OCI-LY1 (cell line): Measurements from ENCODE around the gene CDKN1C.

Experiments
- H2AFZ ChIP-seq: fragments of 200-600 bp; sonication (generic), shearing (Covaris generic); 2 replicates; pipeline ENCODE4 v1.6.0; 2014; ENCODE audit warnings: antibody characterized with exemption, mild to moderate bottlenecking, low read length
- H3F3A ChIP-seq: fragments of 200-600 bp; sonication (generic), shearing (Covaris generic); 2 replicates; pipeline ENCODE4 v1.6.0; 2014; ENCODE audit warnings: mild to moderate bottlenecking, antibody characterized with exemption, low read length, moderate library complexity; ENCODE audit not compliant: insufficient read depth
- H3K27ac ChIP-seq: fragments of 200-600 bp; sonication (generic); 2 replicates; pipeline ENCODE4 v1.5.1; 2014; ENCODE audit warnings: low read length, mixed run types, mild to moderate bottlenecking, low read depth; ENCODE audit not compliant: poor library complexity, severe bottlenecking
- H3K27me3 ChIP-seq: fragments of 200-600 bp; sonication (generic); 2 replicates; pipeline ENCODE4 v1.6.0; 2014; ENCODE audit warnings: antibody characterized with exemption, mild to moderate bottlenecking, low read length, moderate library complexity; ENCODE audit not compliant: insufficient read depth
- H3K36me3 ChIP-seq: fragments of 200-600 bp; sonication (generic); 2 replicates; pipeline ENCODE4 v1.6.1; 2014; ENCODE audit warnings: mild to moderate bottlenecking, antibody characterized with exemption, low read length, moderate library complexity, mixed read lengths; ENCODE audit not compliant: insufficient read depth
- H3K4me1 ChIP-seq: fragments of 200-600 bp; sonication (generic); 2 replicates; pipeline ENCODE4 v1.5.1; 2014; ENCODE audit warnings: mild to moderate bottlenecking, low read length, moderate library complexity; ENCODE audit not compliant: insufficient read depth, severe bottlenecking
- H3K4me2 ChIP-seq: fragments of 200-600 bp; sonication (generic), shearing (Covaris generic); 2 replicates; pipeline ENCODE4 v1.6.1; 2014; ENCODE audit warnings: low read length
- H3K4me3 ChIP-seq: fragments of 200-600 bp; sonication (generic); 2 replicates; pipeline ENCODE4 v1.5.1; 2014; ENCODE audit warnings: low read length, low read depth, mild to moderate bottlenecking, mixed read lengths; ENCODE audit not compliant: poor library complexity, severe bottlenecking
- H3K79me2 ChIP-seq: fragments of 200-600 bp; shearing (Covaris generic); 2 replicates; pipeline ENCODE4 v1.6.1; 2016; ENCODE audit warnings: mixed run types, low read length, mixed read lengths; ENCODE audit not compliant: insufficient read depth
- H3K9ac ChIP-seq: fragments of 200-600 bp; sonication (generic), shearing (Covaris generic); 2 replicates; pipeline ENCODE4 v1.6.1; 2014; ENCODE audit warnings: mild to moderate bottlenecking, low read length, mixed read lengths
- H3K9me2 ChIP-seq: fragments of 200-600 bp; sonication (generic), shearing (Covaris generic); 2 replicates; pipeline ENCODE4 v1.6.1; 2014; ENCODE audit warnings: low read depth, mild to moderate bottlenecking, low read length, mixed read lengths
- H3K9me3 ChIP-seq: fragments of 200-600 bp; shearing (Covaris generic); 2 replicates; pipeline ENCODE4 v1.6.1; 2014; ENCODE audit warnings: low read length, mixed read lengths
- H4K20me1 ChIP-seq: fragments of 200-600 bp; sonication (generic), shearing (Covaris generic); 2 replicates; pipeline ENCODE4 v1.6.0; 2016; ENCODE audit warnings: mild to moderate bottlenecking, low read length; ENCODE audit not compliant: insufficient read depth
- EZH2 ChIP-seq: fragments of 200-600 bp; sonication (generic), shearing (Covaris generic); IDR thresholded peaks from 2 replicates; pipeline ENCODE4 v1.8.0; 2017; ENCODE audit warnings: borderline replicate concordance, mixed run types, mild to moderate bottlenecking, antibody characterized with exemption, low read length, moderate library complexity, mixed read lengths
- TF ChIP-seq, protein P1 (sequence below): fragments of 200-600 bp; sonication (generic), shearing (Covaris generic); IDR thresholded peaks from 2 replicates; pipeline ENCODE4 v1.5.1; 2017; ENCODE audit warnings: mild to moderate bottlenecking, antibody characterized with exemption, low read length, moderate library complexity, mixed read lengths

Gene CDKN1C

GRCh38 chr11:2868506-2869133, 17.0 kb downstream of the CDKN1C start:
- Histone ChIP-seq H3K79me2 (no peaks in the 10 kb centered on the region), H3F3A (no peaks in the 10 kb centered on the region), H3K4me3 (no peak overlapping the region), H3K9me3 (no peaks in the 10 kb centered on the region), H3K36me3 (no peaks in the 10 kb centered on the region), H3K27ac (no peak overlapping the region), H3K9me2 (no peaks in the 10 kb centered on the region), H3K9ac (no peak overlapping the region), H3K4me1 (no peaks in the 10 kb centered on the region), H3K4me2 (no peak overlapping the region), H3K27me3 (peaks cover 8% of the 10 kb centered on the region; the same call in 1 of the 2 replicates), H4K20me1 (no peaks in the 10 kb centered on the region), H2AFZ (no peak overlapping the region)
- TF ChIP-seq EZH2 = no peak
- TF ChIP-seq, protein P1, sequence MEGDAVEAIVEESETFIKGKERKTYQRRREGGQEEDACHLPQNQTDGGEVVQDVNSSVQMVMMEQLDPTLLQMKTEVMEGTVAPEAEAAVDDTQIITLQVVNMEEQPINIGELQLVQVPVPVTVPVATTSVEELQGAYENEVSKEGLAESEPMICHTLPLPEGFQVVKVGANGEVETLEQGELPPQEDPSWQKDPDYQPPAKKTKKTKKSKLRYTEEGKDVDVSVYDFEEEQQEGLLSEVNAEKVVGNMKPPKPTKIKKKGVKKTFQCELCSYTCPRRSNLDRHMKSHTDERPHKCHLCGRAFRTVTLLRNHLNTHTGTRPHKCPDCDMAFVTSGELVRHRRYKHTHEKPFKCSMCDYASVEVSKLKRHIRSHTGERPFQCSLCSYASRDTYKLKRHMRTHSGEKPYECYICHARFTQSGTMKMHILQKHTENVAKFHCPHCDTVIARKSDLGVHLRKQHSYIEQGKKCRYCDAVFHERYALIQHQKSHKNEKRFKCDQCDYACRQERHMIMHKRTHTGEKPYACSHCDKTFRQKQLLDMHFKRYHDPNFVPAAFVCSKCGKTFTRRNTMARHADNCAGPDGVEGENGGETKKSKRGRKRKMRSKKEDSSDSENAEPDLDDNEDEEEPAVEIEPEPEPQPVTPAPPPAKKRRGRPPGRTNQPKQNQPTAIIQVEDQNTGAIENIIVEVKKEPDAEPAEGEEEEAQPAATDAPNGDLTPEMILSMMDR = no peak

GRCh38 chr11:2867722-2868505, 17.7 kb downstream of the CDKN1C start:
- H3K27ac ChIP-seq = no peak overlapping the region
- H3K79me2 ChIP-seq = no peaks in the 10 kb centered on the region
- no peak overlapping the region for H2AFZ ChIP-seq
- TF ChIP-seq, protein P1 = no peak
- no peak for TF ChIP-seq EZH2
- no peaks in the 10 kb centered on the region for H3F3A ChIP-seq
- H3K36me3 ChIP-seq = no peaks in the 10 kb centered on the region
- no peaks in the 10 kb centered on the region for H3K9me3 ChIP-seq
- H3K27me3 ChIP-seq = peaks cover 8% of the 10 kb centered on the region; the same call in 1 of the 2 replicates
- H3K4me3 ChIP-seq = no peak overlapping the region
- no peak overlapping the region for H3K4me2 ChIP-seq
- H3K9ac ChIP-seq = no peak overlapping the region
- no peaks in the 10 kb centered on the region for H3K4me1 ChIP-seq
- H3K9me2 ChIP-seq = no peaks in the 10 kb centered on the region
- H4K20me1 ChIP-seq = no peaks in the 10 kb centered on the region

GRCh38 chr11:2867142-2867541, 18.4 kb downstream of the CDKN1C start:
- Histone ChIP-seq H3K9me2 (no peaks in the 10 kb centered on the region), H3K4me2 (no peak overlapping the region), H3K27me3 (peaks cover 8% of the 10 kb centered on the region; the same call in 1 of the 2 replicates), H3K9me3 (no peaks in the 10 kb centered on the region), H4K20me1 (no peaks in the 10 kb centered on the region), H2AFZ (no peak overlapping the region), H3K36me3 (no peaks in the 10 kb centered on the region), H3K4me1 (no peaks in the 10 kb centered on the region), H3K9ac (no peak overlapping the region), H3K4me3 (no peak overlapping the region), H3F3A (no peaks in the 10 kb centered on the region), H3K27ac (no peak overlapping the region), H3K79me2 (no peaks in the 10 kb centered on the region)
- TF ChIP-seq, protein P1 = no peak
- no peak for TF ChIP-seq EZH2
